HepG2 (cell line): ENCODE measurements around the gene CCT3. TPM values are rescaled to one million over a fixed set of nuclear protein-coding genes. Genes with fewer than 3 reads are reported as not detected.
A peak's percentile ranks its signal among the peaks of the same experiment; 100 is the strongest.

ENCODE experiments used
- FOXA1 ChIP-seq, 2 experiments: fragments of 450-650 bp in 1 of 2; sonication (generic) in 1 of 2; formaldehyde crosslinking in 1 of 2; IDR thresholded peaks; 2 replicates each; pipeline versions ENCODE4 v1.4.0 to v1.6.1; 2016 to 2020; ENCODE audit warnings: missing genetic modification reagents in 1 of 2
- HMGXB3 ChIP-seq: sonication (generic); formaldehyde crosslinking; IDR thresholded peaks from 2 replicates; pipeline ENCODE4 v1.4.0; 2020; ENCODE audit warnings: missing genetic modification reagents, borderline replicate concordance
- KLF6 ChIP-seq: IDR thresholded peaks from 2 replicates; pipeline ENCODE4 v1.8.0; 2016; ENCODE audit warnings: missing biosample characterization, missing genetic modification reagents
- PRDM15 ChIP-seq: sonication (generic); formaldehyde crosslinking; IDR thresholded peaks from 2 replicates; pipeline ENCODE4 v1.4.0; 2020; ENCODE audit warnings: missing genetic modification reagents
- PRDM4 ChIP-seq: sonication (generic); formaldehyde crosslinking; IDR thresholded peaks from 2 replicates; pipeline ENCODE4 v1.9.0; 2021; ENCODE audit warnings: missing genetic modification reagents, borderline replicate concordance
- SOX13 ChIP-seq, 3 experiments: fragments of 450-650 bp in 1 of 3; sonication (generic) in 1 of 3; formaldehyde crosslinking in 1 of 3; IDR thresholded peaks in 2 of 3; conservative IDR thresholded peaks in 1 of 3; 2 replicates each; pipeline versions ENCODE4 v1.5.0 to v1.6.1; 2016 to 2020; ENCODE audit warnings: antibody characterized with exemption in 1 of 3, mild to moderate bottlenecking in 1 of 3, missing compliant biosample characterization in 1 of 3, missing genetic modification reagents in 1 of 3, moderate library complexity in 1 of 3
- ZHX2 ChIP-seq, 2 experiments: sonication (generic) in 1 of 2; formaldehyde crosslinking in 1 of 2; IDR thresholded peaks; 2 replicates each; pipeline versions ENCODE4 v1.6.1 to v1.9.0; 2014 to 2022; ENCODE audit warnings: antibody characterized with exemption in 1 of 2, borderline replicate concordance in 1 of 2, inconsistent platforms in 1 of 2, low read depth in 1 of 2, missing genetic modification reagents in 1 of 2
- ZNF33B ChIP-seq: sonication (generic); formaldehyde crosslinking; IDR thresholded peaks from 2 replicates; pipeline ENCODE4 v1.5.1; 2020; ENCODE audit warnings: mild to moderate bottlenecking, missing genetic modification reagents
- ZNF343 ChIP-seq: sonication (generic); formaldehyde crosslinking; IDR thresholded peaks from 2 replicates; pipeline ENCODE4 v1.4.0; 2020; ENCODE audit warnings: mild to moderate bottlenecking, missing genetic modification reagents
- polyA plus RNA-seq, 8 experiments: library from polyadenylated mRNA; depleted of rRNA in 3 of 8; stranded (reverse) in 7 of 8; unstranded in 1 of 8; fragments of >200 nt; fragmentation: Illumina TruSeq in 4 of 8; extraction: Trizol in 4 of 8; gene quantifications; 2 replicates each; pipeline versions ENCODE4 v1.2.1 to v1.2.3, GENCODE V29; 2011 to 2016; ENCODE audit warnings: low read depth in 4 of 8, missing spikeins in 1 of 8, mixed read lengths in 1 of 8; ENCODE audit not compliant: insufficient read depth in 1 of 8
- total RNA-seq, 5 experiments: library from RNA; depleted of rRNA; stranded (reverse); fragments of >200 nt; fragmentation: Illumina TruSeq; extraction: Trizol; gene quantifications; 2 replicates each; pipeline ENCODE4 v1.2.3, GENCODE V29; 2016; ENCODE audit warnings: low read depth in 1 of 5

Gene CCT3
- total and polyA plus RNA-seq, 2 of the 13 experiments (the other 11 are each of a cell fraction or from before 2014, with no cell fraction given): 319 to 615 TPM

- TF ChIP-seq ZHX2 (IDR thresholded peaks at IDR 0.05; ENCODE audit: low read depth): no peak
- TF ChIP-seq ZHX2 (CRISPR knock-in tag; IDR thresholded peaks at IDR 0.05; ENCODE audit: borderline replicate concordance): no peak
- no peak for TF ChIP-seq FOXA1 (IDR thresholded peaks at IDR 0.05)
- TF ChIP-seq FOXA1 (CRISPR knock-in tag; IDR thresholded peaks at IDR 0.05): no peak
- TF ChIP-seq ZNF33B (CRISPR knock-in tag): no peak
- no peak for TF ChIP-seq PRDM4 (CRISPR knock-in tag)
- 0 out of 2 replicates have a peak, but pooled peaks have one; percentile 10 for TF ChIP-seq KLF6 (CRISPR knock-in tag)
- TF ChIP-seq ZNF343 (CRISPR knock-in tag): no peak
- TF ChIP-seq PRDM15 (CRISPR knock-in tag): peak; percentile 92
- no peak for TF ChIP-seq SOX13 (IDR thresholded peaks at IDR 0.05)
- TF ChIP-seq SOX13 (CRISPR knock-in tag; conservative IDR thresholded peaks at IDR 0.05 in 1 of 2, IDR thresholded peaks at IDR 0.05 in 1 of 2): no peak
- no peak for TF ChIP-seq HMGXB3 (CRISPR knock-in tag)
These were observed 56.2 kb downstream of the CCT3 start (continued) for GRCh38 chr1:156281693-156282478.
